ENCODE data around the gene SFTA2.
A peak's percentile ranks its signal among the peaks of the same experiment; 100 is the strongest.

The SFTA2 gene

GRCh38 chr6:30885999-30886896, 45.7 kb downstream of the SFTA2 start:
- peaks cover 45% of the 10 kb centered on the region for H3K4me1 ChIP-seq (ENCODE audit: insufficient read depth, poor library complexity, severe bottlenecking)
- peak overlapping the region; percentile 46 for H3K4me3 ChIP-seq (ENCODE audit: severe bottlenecking)
- DNase-seq (ENCODE audit: low spot score), result peak; percentile 97
- peak; percentile 74 for ATAC-seq (ENCODE audit: low read depth)
- no peak for TF ChIP-seq CTCF (IDR thresholded peaks at IDR 0.05; ENCODE audit: poor library complexity, severe bottlenecking)
- H3K36me3 ChIP-seq (ENCODE audit: low read depth), result peaks cover 47% of the 10 kb centered on the region
- H3K9me3 ChIP-seq (ENCODE audit: severe bottlenecking), result no peaks in the 10 kb centered on the region
- H3K27me3 ChIP-seq (ENCODE audit: insufficient read depth, poor library complexity, severe bottlenecking), result no peaks in the 10 kb centered on the region
- H3K27ac ChIP-seq (ENCODE audit: poor library complexity, severe bottlenecking), result peak overlapping the region; percentile 95

DNA sequence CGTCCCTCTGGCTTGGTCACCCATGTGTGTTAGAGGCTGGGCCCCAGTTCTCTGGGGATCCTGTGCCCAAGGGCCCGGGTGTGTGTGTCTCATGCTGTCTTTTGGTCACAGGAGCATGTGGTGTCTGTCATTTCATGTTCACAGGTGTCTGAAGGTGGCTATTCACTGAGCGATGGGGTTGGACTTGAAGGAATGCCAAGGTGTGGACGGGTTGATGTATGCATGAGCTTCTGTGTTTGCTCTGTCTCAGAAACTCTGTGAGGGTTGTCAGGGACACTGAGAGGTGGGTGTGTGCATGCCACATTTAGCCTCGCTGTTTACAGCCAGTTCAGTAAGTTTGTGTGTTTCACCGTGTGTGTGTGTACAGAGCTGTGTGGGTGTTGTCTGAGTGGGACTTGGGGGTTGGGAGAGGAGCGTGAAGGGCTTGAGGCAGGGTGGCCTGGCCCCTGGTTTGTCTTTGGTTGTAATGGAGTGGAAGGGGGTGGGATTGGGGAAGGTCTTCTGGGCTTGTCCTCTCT, 46.4 kb downstream of the SFTA2 start:
- Histone ChIP-seq H3K27me3 (ENCODE audit: insufficient read depth, poor library complexity, severe bottlenecking) (no peaks in the 10 kb centered on the region), H3K4me3 (ENCODE audit: severe bottlenecking) (peak overlapping the region; percentile 46), H3K9me3 (ENCODE audit: severe bottlenecking) (no peaks in the 10 kb centered on the region), H3K4me1 (ENCODE audit: insufficient read depth, poor library complexity, severe bottlenecking) (peaks cover 44% of the 10 kb centered on the region), H3K36me3 (ENCODE audit: low read depth) (peaks cover 40% of the 10 kb centered on the region), H3K27ac (ENCODE audit: poor library complexity, severe bottlenecking) (peak overlapping the region; percentile 95)
- ATAC-seq (ENCODE audit: low read depth) (peak; percentile 18), DNase-seq (ENCODE audit: low spot score) (no peak)
- TF ChIP-seq CTCF (IDR thresholded peaks at IDR 0.05; ENCODE audit: poor library complexity, severe bottlenecking), result no peak

- TF ChIP-seq CTCF (IDR thresholded peaks at IDR 0.05; ENCODE audit: poor library complexity, severe bottlenecking), result no peak
- Histone ChIP-seq H3K27me3 (ENCODE audit: insufficient read depth, poor library complexity, severe bottlenecking) (no peaks in the 10 kb centered on the region), H3K36me3 (ENCODE audit: low read depth) (peaks cover 32% of the 10 kb centered on the region), H3K27ac (ENCODE audit: poor library complexity, severe bottlenecking) (peak overlapping the region; percentile 95), H3K9me3 (ENCODE audit: severe bottlenecking) (no peaks in the 10 kb centered on the region), H3K4me1 (ENCODE audit: insufficient read depth, poor library complexity, severe bottlenecking) (peaks cover 37% of the 10 kb centered on the region), H3K4me3 (ENCODE audit: severe bottlenecking) (peak overlapping the region; percentile 46)
- DNase-seq (ENCODE audit: low spot score), result no peak
- ATAC-seq (ENCODE audit: low read depth), result peak; percentile 3; the same call in 2 of the 3 replicates
These were observed 47.2 kb downstream of the SFTA2 start for GRCh38 chr6:30884521-30885480.

DNA sequence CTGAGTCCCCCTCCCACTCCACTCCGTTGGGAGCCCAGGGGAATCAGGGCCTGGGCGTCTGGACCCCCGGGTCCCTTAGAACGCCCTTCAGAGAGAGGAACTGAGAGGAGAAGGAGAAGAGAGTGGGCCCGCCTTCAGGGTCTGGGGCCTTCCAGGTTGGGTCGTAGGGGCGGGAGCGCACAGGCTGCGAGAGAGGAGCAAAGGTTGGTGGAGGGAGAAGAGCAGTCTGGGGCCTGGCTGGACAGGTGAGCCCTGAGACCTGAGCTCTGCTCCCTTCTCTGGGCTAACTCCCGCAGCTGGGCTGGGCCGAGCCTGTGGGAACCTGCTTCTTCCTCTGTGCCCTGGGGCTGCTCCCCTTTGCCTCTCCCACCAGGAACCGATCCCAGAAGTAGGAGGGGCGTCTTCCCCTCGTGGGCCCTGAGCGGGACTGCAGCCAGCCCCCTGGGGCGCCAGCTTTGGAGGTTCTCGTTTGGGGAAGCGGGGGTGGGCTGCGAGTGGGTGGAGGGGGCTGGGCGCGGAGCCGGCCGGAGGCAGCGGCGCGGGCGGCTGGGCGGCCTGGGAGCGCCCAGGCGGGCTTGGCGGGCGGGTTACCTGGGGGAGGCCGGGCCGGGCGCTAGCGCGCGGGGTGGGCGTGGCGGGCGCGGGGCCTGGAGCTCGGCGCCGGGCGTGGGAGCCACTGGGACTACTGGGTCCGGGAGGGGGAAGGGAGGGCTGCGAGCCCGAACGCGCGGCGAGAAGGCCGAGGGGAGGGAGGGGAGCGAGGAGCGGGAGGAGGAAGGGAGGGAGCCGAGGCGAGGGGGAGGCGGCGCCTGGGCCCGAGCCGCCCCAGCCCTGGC, 48.1 kb downstream of the SFTA2 start, which contains the start of gene DDR1:
Gene DDR1, plus strand, starts transcription at position 835 of the 836 bp plus-strand sequence. CDS start 4,211 bp downstream, outside the sequence.
- ATAC-seq (ENCODE audit: low read depth) (peak; percentile 43), DNase-seq (ENCODE audit: low spot score) (peak; percentile 87)
- Histone ChIP-seq H3K27me3 (ENCODE audit: insufficient read depth, poor library complexity, severe bottlenecking) (no peaks in the 10 kb centered on the region), H3K36me3 (ENCODE audit: low read depth) (peaks cover 23% of the 10 kb centered on the region), H3K27ac (ENCODE audit: poor library complexity, severe bottlenecking) (peak within 1 kb of the TSS; percentile 95), H3K4me3 (ENCODE audit: severe bottlenecking) (peak within 1 kb of the TSS; percentile 46), H3K9me3 (ENCODE audit: severe bottlenecking) (no peaks in the 10 kb centered on the region), H3K4me1 (ENCODE audit: insufficient read depth, poor library complexity, severe bottlenecking) (peaks cover 34% of the 10 kb centered on the region)
- no peak for TF ChIP-seq CTCF (IDR thresholded peaks at IDR 0.05; ENCODE audit: poor library complexity, severe bottlenecking)
